ENCODE measurements around the gene SYNGAP1.

The SYNGAP1 gene

DNA sequence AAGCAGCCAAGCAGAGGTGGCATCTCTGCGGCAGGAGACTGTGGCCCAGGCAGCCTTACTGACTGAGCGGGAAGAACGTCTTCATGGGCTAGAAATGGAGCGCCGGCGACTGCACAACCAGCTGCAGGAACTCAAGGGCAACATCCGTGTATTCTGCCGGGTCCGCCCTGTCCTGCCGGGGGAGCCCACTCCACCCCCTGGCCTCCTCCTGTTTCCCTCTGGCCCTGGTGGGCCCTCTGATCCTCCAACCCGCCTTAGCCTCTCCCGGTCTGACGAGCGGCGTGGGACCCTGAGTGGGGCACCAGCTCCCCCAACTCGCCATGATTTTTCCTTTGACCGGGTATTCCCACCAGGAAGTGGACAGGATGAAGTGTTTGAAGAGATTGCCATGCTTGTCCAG lies 15.0 kb upstream of the SYNGAP1 start:
- no peak for DNase-seq (ENCODE audit: low read depth in 2 of 2)

DNA sequence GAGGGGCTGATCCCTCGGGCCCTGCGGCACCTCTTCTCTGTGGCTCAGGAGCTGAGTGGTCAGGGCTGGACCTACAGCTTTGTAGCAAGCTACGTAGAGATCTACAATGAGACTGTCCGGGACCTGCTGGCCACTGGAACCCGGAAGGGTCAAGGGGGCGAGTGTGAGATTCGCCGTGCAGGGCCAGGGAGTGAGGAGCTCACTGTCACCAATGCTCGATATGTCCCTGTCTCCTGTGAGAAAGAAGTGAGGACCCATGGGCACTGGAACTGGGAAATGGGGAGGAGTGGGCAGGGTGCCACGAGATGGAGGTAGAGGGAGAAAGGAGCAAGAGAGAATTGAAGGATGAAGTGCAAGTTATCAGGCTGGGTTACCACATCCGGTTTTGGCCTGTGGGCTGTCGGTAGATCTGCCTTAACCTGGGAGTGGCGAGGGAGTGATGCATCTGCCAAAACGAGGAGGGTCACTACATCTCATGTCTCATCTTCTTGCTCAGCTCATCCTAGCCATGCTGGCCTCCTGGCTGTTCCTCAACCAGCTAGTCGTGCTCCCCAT lies 14.4 kb upstream of the SYNGAP1 start:
- DNase-seq (ENCODE audit: low read depth in 2 of 2) = no peak

DNA sequence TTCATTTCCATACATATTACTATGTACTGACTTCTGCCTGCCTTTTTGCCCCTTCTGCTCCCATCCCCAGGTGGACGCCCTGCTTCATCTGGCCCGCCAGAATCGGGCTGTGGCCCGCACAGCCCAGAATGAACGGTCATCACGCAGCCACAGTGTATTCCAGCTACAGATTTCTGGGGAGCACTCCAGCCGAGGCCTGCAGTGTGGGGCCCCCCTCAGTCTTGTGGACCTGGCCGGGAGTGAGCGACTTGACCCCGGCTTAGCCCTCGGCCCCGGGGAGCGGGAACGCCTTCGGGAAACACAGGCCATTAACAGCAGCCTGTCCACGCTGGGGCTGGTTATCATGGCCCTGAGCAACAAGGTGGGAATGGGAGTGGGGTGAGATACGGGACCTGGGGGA lies 13.7 kb upstream of the SYNGAP1 start:
- DNase-seq (ENCODE audit: low read depth in 2 of 2) = no peak

DNA sequence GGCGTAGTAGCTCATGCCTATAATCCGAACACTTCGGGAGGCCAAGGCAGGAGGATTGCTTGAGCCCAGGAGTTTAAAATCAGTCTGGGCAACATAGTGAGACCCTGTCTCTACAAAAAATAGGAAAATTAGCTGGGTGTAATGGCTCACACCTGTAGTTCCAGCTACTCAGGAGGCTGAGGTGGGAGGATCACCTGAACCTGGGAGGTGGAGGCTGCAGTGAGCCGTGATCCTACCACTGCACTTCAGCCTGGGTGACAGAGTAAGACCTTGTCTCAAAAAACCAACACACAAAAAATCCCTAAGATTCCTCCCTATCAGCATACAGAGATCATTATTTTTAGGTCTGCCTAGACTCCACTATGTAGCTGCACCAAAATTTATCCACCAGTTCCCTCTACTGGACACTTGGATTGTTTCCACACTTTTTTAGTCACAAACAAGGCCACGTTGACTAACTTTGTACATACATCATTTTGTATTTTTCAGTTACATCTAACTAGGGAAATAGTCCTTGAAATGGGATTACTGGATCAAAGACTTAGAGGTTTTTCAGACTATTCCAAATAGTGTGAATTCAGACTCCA lies 12.6 kb upstream of the SYNGAP1 start:
- no peak for DNase-seq (ENCODE audit: low read depth in 2 of 2)

DNA sequence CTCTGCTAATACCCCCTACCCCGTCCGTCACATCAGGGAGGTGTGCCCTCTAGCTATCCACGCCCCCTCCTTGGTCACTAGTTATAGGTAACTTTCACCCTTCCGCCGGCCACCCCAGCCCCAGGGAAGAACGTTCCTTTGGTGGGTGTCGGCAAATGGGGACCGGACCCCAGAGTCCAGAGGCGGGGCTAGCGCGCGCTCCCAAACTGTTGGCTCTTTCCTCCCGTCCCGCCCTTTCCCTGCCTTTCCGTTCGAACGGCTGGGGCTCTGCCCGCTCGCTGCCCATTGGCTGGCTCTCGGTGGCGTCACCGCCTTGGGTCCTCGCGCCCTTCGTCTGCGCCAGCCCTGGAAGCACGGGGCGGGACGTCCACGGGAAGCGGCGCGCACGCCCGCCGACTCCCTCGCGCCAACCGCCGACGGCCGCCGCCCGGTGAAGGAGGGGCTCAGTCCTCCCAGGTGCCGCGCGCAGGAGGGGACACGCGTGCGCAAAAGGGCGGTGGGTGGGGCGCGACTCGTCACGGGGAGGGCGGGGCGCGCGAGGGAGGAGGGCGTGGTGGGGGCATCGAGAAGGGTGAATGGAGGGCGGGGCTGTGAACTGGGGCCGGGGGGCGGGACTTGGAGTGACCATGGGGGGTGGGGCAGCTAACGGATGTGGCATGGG lies 9.7 kb upstream of the SYNGAP1 start:
- DNase-seq (ENCODE audit: low read depth in 2 of 2) = peak; percentile 98

DNA sequence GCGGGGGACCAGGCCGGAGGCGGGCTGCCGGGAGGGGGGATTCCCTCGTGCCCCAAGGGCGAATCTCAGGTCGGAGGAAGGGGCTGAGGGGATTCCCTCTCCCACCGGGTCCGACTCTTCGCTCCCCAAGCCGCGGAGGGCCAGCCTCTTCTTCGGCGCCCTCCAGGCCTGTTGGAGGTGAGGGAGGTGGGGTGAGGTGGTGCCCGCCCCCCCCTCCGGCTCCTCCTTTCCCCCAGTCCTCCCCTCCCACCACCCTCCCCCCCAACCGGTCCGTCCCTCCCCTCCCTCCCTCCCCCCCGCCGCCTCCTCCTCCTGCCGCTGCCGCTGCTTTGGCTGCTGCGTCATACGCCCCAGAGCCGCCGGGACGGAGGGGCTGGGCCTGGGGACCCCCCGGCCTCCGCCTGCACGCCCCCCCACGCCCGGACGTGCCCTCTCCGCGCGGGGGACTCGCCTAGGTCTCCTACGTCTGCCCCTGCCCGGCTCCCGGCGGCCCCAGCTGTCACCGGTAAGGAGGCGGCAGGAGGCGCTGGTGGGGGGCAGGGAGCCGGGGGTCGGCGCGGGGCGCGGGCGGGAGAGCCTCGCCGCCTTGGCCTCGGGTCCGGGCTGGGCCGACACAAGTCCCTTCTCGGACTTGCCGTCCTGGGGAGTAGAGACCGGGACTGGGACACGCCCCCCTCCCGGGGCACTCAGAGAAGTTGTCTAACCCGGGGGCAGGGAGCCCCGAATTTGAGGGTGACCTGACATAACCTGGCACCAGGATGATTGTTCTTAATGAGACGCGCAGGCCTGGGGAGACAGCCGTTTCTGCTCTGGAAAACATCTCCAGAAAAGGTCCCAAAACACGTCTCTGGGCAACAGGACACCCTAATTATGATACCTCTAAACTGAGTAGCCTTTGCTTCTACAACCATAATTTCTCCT lies 8.9 kb upstream of the SYNGAP1 start, which contains the start of gene PHF1:
Gene PHF1 (plus strand): TSS at position 304 of the 921 bp plus-strand sequence. CDS start 1,250 bp downstream, outside the sequence.
- peak; percentile 68 to 72 for DNase-seq (ENCODE audit: low read depth in 2 of 2)

DNA sequence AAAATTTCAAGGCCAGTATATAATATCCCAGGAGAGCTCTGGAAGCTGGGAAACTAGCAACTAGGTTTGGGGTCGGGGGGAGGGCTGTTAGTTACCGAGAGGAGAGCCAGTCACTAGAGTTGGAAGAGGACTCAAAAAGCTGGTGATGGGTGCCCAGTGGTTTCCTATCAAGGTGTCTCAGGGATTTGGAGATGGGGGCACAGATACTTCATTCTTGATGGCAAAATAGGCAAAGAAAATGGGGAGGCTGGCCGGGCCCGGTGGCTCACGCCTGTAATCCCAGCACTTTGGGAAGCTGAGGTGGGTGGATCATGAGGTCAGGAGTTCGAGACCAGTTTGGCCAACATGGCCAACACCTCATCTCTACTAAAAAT lies 8.2 kb upstream of the SYNGAP1 start:
- no peak for DNase-seq (ENCODE audit: low read depth in 2 of 2)

DNA sequence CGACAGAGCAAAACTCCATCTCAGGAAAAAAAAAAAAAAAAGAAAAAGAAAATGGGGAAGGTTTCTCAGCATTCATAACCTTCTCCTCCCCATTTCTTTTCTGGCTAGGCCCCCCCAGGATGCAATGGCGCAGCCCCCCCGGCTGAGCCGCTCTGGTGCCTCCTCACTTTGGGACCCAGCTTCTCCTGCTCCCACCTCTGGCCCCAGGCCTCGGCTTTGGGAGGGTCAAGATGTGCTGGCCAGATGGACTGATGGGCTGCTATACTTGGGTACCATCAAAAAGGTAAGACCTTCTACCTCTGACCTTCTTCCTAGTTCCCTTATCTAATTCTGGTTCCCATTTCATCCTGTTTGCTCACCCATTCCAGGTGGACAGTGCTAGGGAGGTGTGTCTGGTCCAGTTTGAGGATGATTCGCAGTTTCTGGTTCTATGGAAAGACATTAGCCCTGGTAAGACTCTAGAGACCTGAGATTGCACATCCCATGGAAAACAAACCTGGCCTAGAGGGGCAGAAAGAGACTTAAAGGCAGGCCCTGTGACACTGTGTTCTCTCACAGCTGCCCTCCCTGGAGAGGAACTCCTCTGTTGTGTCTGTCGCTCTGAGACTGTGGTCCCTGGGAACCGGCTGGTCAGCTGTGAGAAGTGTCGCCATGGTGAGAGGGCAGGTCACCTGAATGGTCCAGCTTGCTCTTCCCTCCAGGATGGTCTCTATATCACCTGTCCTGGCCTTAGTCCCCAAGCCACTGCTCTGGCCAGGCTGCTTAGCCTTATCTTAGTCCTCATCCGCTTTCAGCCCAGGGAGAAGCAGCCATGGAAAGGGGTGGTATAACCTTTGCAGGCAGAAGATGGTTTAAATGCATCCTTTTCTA lies 7.5 kb upstream of the SYNGAP1 start:
- DNase-seq (ENCODE audit: low read depth in 2 of 2) = no peak

DNA sequence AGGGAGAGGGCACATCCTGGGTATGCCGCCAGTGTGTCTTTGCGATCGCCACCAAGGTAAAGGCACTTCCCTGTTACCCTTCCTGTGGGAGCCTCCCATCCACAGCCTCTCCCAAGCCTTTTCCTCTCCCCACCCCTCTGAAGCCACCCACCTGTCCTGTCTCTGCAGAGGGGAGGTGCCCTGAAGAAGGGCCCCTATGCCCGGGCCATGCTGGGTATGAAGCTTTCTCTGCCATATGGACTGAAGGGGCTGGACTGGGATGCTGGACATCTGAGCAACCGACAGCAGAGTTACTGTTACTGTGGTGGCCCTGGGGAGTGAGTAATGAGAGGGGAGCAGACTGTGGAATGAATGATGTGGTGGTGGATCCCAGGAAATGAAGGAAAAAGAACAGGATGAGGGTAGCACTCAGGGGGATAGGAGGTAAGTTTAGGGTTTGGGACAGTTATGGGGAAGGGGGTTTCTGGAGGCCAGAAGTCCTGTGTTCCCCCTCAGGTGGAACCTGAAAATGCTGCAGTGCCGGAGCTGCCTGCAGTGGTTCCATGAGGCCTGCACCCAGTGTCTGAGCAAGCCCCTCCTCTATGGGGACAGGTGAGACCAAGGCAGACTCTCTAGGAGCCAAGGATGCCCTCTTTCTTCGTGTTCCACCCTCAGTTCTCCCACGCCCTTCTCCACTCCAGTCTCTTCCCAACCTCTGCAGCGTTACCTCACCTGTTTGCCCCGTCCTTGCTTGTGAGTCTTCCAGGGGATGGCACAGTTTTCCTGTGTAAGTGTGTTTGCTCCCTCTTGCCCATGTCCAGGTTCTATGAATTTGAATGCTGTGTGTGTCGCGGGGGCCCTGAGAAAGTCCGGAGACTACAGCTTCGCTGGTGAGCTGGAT lies 6.4 kb upstream of the SYNGAP1 start:
- no peak for DNase-seq (ENCODE audit: low read depth in 2 of 2)

DNA sequence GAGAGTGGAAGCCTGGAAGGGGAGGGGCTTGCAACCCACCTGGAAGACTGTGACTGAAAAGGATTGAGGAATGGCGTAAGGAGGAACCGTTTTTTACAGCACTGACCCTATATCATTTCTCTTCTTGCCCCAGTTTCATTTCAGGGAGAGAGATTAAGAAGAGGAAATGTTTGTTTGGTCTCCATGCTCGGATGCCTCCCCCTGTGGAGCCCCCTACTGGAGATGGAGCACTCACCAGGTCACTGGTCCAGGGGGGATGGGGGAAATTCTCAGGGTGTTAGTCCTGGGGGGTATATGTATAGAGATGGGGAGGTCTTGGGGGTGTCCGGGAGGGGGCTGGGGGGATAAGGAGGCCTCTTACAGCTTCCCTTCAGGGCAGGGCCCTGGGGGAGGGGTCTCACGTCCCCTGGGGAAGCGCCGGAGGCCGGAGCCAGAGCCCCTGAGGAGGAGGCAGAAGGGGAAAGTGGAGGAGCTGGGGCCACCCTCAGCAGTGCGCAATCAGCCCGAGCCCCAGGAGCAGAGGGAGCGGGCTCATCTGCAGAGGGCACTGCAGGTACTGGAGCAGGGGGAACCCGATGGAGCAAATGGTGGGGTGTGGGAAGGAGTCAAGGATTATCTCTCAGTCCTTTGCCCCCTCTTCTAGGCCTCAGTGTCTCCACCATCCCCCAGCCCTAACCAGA lies 5.1 kb upstream of the SYNGAP1 start:
- DNase-seq (ENCODE audit: low read depth in 2 of 2) = no peak

DNA sequence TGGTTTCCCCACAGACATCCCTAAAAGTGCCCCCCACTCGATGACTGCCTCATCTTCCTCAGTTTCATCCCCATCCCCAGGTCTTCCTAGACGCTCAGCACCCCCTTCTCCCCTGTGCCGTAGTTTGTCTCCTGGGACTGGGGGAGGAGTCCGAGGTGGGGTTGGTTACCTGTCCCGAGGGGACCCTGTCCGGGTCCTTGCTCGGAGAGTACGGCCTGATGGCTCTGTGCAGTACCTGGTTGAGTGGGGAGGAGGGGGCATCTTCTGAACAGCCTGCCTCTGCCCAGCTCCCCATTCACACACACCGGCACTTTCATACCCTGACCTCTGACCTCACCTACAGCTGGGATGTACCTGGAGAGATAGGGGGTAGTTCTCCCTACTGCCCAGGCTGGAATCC lies 4.0 kb upstream of the SYNGAP1 start:
- DNase-seq (ENCODE audit: low read depth in 2 of 2) = no peak

DNA sequence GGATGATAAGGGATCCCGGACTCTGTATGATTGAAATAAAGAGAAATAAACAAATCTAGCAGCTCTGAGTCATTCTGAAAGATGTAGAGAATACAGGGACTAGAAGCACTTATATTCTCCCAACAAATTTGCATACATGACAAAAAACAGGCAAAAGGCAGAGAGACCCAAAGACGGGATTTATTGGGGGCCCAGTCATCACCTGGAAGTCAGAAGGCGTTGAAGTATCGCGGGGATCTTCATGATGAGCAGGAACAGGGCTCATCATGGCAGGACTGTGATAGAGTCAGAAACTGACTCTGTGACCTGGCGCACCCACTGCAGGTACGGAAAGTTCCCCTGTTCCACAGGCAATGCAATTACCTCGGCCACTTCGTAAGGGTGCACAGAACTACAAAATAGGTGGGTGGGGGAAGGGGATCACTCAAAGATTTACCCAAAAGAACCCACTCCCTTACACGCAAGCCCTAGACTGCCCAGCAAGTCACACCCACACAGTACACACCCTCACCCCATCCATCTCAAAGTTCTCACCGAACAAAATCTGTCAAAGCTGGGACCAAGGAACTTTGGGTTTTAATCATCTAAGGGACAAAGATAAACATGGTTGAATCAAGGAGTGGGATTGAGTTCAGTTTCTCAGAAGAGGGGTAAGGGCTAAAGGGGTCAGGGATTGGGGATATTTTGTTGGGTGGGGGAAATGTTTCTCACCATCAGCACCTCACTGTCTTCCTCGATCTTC lies 3.3 kb upstream of the SYNGAP1 start:
- no peak for DNase-seq (ENCODE audit: low read depth in 2 of 2)

DNA sequence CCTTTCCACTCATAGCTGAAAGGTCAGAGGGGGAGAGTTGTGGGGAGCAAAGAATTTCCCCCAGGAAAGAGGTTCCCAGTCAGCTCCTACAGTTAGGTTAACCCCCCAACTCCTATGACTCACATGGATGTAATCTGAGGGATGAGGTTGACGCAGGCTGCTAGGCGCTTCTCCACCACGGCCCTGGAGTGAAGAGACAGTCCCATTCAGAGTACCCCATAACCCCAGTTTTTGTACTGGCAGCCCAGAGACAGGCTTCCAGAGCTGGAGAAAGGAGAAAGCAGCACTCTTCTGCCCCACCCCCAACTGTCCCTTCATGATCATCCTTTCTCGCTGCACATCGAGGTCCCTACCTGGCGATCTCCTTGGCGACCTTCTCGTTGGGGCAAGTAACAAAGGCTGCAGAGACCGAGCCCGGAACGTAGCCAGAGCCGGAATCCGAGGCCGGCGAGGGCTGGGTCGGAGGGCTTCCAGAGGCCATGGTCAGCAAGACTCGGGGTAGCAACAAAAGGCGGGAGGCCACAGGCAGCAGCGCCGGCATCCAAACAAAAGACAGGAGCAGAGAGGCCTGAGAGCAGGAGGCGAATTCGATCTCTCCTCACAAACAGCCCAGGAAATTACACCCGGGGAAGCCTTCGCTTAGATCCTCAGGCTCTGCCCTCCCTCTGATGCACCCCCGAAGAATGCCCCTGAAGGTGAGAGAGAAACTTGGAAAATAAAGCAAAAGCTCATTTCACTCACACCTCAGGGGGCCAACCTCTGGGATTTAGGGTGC lies 2.5 kb upstream of the SYNGAP1 start:
- DNase-seq (ENCODE audit: low read depth in 2 of 2) = no peak

DNA sequence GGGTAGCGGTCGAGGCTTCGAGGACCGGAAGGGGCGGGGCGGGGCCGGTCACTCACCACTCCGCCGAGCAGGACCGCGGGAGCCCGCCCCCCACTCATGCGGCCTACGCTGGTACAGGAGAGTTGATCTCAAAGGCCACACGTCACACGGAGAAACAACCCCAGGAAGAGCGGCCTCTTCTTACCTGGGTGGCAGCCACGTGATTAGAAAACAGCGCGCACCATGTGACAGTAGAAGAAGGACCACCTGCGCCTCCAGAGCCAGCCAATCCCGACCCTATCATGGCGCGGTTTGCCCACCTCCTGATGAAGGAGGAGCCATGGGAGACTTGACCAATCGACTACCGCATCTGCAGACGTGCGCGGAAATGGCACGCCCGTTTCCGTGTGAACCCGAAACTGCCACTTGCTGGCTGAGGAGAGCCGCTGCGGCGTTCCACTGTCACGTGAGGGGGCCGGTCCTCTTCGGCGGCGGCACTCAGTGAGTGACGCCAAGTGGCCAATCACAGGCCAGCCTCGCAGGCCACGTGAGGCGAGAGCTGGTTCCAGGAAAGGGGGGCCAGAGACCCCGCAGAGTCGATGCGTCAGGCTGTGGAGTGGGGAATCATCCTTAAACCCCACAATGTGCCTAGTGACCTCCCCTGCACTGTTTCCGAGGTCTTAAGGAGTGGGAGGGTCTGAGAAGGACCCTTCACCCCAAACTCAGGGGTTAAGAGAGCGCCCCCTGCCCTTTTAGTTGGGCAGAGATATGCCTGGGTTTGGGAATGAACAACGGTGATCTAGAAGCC lies 1.8 kb upstream of the SYNGAP1 start, which contains the start of gene CUTA:
Gene CUTA (minus strand): TSS at position 205 of the 787 bp plus-strand sequence. CDS start 107 bp downstream, at position 98.
- peak; percentile 93 to 97 for DNase-seq (ENCODE audit: low read depth in 2 of 2)

DNA sequence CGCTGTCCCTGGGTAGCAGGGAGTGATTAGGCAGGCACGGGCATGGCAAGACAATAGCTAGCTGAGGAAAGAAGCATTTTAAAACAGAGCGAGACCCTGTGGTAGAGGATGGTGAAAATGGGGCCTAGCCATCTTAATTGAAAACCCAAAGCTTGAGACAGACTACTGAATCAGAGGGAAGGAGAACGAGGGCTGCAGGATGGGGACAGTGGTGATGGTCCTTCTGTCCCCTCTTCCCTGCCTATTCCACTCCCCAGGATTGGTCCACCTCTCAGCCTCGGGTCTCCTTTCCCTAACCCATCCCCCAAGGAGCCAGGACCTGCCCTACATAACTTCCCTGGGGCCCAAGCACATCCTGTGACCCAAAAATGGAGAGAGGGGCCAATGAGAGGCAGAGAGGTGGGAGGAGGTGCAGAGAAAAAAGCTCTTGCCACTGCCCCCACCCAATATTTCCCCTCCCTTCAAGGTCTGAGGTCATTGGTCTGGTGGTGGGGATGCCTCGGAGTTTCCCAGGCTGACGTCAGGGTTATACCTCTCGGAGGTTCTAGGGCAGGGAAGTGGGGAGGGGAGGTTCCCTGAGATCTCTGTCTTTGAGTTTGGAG lies 1.1 kb upstream of the SYNGAP1 start:
- DNase-seq (ENCODE audit: low read depth in 2 of 2) = no peak

DNA sequence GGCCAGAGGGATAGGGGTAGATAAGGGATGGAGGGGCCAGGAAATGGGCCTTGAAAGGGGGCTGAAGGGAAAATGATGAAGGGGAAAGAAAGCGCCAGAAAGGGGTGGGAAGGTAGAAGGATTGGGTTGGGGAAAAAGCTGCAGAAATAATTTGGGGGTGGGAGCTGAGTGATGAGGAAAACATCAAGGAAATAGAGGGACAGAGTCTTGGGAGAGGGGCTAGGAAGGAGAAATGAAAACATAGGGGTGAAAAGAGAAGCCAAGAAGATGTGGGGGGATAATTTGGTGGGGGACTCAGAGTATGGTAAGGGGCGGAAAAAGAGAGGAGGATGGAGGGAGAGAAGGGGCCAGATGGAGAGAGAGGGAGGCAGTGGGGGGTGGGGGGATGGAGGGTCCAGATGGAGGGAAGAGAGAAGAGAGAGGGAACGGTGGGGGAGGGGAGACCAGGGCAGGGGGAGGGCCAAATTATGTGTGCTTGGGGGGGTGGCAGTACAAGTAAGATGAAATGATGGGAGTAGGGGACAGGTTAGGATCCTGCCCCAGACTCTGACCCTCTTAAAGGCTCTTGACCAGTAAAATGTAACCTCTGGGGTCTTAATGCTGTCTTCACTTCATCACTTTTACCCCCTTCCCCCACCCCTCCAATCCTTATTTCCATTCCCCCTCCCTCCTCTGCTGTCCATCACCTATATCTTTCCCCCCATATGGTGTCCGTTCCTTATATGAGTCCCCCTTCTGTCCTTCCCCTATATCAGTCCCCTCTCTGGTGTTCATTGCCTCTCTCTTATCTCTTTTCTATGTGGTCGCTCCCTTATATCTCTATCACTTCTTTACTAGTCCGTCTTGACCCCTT lies 852 bp downstream of the SYNGAP1 start:
- no peak for DNase-seq (ENCODE audit: low read depth in 2 of 2)

Data from stimulated activated CD4-positive, alpha-beta T cell treated with anti-CD3 and anti-CD28 coated beads, Interleukin-1b, Interleukin-23, amount 100 ng/mL, for 4 hours (primary cell).